Brain microvascular endothelial cell (primary cell): Measurements from ENCODE around the gene RBM25.
A peak's percentile ranks its signal among the peaks of the same experiment; 100 is the strongest.

Experiments used
- DNase-seq: peaks from one replicate; pipeline ENCODE4 v3.0.0-alpha.2; 2020
- H3K27ac ChIP-seq: fragments of 250-450 bp; sonication (Bioruptor Pico); 2 replicates; pipeline ENCODE4 v1.5.1; 2020; ENCODE audit warnings: mild to moderate bottlenecking, moderate library complexity
- H3K27me3 ChIP-seq: fragments of 250-450 bp; sonication (Bioruptor Pico); replicated peaks from 2 replicates; pipeline ENCODE4 v1.5.1; 2020; ENCODE audit warnings: mild to moderate bottlenecking
- H3K36me3 ChIP-seq: fragments of 250-450 bp; sonication (Bioruptor Pico); replicated peaks from 2 replicates; pipeline ENCODE4 v1.5.1; 2020; ENCODE audit warnings: mild to moderate bottlenecking
- H3K4me3 ChIP-seq: 2 replicates; pipeline ENCODE4 v1.5.1; 2011; ENCODE audit warnings: low read depth, mild to moderate bottlenecking, control low read depth, low read length, moderate library complexity
- in situ Hi-C: cut with HindIII; loops from 2 replicates; pipeline ENCODE4 v1.10.0; 2017; ENCODE audit warnings: low sequenced_read_pairs, low pct_ligation_motif_present
- TF ChIP-seq, protein P1 (sequence below): IDR thresholded peaks from 2 replicates; pipeline ENCODE4 v1.5.1; 2011; ENCODE audit warnings: low read depth, mild to moderate bottlenecking, moderate library complexity, low read length, control low read depth, inconsistent platforms; ENCODE audit errors: missing control alignments

RBM25 gene

DNA sequence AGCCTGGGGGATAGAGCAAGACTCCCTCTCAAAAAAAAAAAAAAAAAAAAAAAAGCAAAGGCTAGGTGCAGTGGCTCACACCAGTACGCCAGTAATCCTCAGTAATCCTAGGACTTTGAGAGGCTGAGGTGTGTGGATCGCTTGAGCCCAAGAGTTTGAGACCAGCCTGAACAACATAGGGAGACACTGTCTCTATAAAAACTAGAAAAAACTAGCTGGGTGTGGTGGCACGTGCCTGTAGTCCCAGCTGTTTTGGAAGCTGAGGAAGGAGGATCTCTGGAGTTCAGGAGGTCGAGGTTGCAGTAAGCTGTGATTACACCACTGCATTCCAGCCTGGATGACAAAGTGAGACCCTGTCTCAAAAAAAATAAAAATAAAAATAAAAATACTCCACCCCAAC, 8.9 kb upstream of the RBM25 start:
- TF ChIP-seq, protein P1, sequence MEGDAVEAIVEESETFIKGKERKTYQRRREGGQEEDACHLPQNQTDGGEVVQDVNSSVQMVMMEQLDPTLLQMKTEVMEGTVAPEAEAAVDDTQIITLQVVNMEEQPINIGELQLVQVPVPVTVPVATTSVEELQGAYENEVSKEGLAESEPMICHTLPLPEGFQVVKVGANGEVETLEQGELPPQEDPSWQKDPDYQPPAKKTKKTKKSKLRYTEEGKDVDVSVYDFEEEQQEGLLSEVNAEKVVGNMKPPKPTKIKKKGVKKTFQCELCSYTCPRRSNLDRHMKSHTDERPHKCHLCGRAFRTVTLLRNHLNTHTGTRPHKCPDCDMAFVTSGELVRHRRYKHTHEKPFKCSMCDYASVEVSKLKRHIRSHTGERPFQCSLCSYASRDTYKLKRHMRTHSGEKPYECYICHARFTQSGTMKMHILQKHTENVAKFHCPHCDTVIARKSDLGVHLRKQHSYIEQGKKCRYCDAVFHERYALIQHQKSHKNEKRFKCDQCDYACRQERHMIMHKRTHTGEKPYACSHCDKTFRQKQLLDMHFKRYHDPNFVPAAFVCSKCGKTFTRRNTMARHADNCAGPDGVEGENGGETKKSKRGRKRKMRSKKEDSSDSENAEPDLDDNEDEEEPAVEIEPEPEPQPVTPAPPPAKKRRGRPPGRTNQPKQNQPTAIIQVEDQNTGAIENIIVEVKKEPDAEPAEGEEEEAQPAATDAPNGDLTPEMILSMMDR: no peak
- in situ Hi-C loops: no loop called here
- Histone ChIP-seq H3K27me3 (no peaks in the 10 kb centered on the region), H3K27ac (no peak overlapping the region), H3K4me3 (no peak overlapping the region), H3K36me3 (no peaks in the 10 kb centered on the region)
- no peak for DNase-seq

DNA sequence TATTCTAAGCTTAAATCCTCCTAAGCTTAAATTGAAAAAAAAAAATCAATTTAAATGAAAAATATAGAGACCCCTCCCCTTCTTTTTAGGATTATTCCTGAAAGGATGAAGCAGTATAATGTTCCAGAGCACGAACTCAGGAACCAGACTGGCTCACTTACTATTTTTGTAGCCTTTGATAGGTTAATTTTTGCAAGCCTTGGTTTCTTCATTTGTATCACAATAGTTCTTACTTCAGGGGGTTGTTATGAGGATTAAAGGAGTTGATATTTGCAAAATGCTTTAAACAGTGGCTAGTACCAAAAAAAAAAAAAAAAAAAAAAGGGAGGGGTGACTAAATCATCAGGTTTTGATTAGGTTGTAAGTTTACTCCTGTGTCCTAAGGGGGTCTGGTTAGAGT, 3.1 kb upstream of the RBM25 start:
- Histone ChIP-seq H3K27ac (no peak overlapping the region), H3K36me3 (peaks cover 2% of the 10 kb centered on the region), H3K4me3 (no peak overlapping the region), H3K27me3 (no peaks in the 10 kb centered on the region)
- in situ Hi-C loops: no loop called here
- no peak for DNase-seq
- TF ChIP-seq, protein P1: no peak

DNA sequence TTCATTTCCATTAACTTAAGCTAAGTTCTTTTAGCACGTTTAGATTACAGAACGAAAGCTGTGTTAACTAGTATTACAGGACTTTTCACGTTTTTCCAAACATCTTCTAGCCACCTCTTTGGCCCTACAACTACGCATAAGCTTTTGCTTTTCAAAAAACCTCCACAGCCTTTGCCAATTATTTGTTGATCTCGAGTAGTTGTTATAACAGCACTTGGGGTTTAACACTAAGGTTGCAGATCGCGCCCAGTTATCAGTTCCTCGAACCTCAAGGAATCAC, 450 bp upstream of the RBM25 start:
- DNase-seq: no peak
- Histone ChIP-seq H3K27me3 (no peaks in the 10 kb centered on the region), H3K36me3 (peaks cover 2% of the 10 kb centered on the region), H3K4me3 (peak overlapping the region; percentile 96), H3K27ac (peak overlapping the region; percentile 87)
- in situ Hi-C loops: no loop called here
- TF ChIP-seq, protein P1: no peak

- TF ChIP-seq, protein P1: no peak
- DNase-seq: peak; percentile 7
- Histone ChIP-seq H3K27me3 (no peaks in the 10 kb centered on the region), H3K4me3 (peak overlapping the region; percentile 96), H3K27ac (peak overlapping the region; percentile 87), H3K36me3 (peaks cover 6% of the 10 kb centered on the region)
- in situ Hi-C loops: no loop called here
These were observed 764 bp downstream of the RBM25 start for GRCh38 chr14:73058922-73059673.

GRCh38 chr14:73069585-73069984, 11.3 kb downstream of the RBM25 start:
- H3K36me3 ChIP-seq: peaks cover 28% of the 10 kb centered on the region
- H3K4me3 ChIP-seq: no peak overlapping the region
- in situ Hi-C loops: no loop called here
- no peak overlapping the region for H3K27ac ChIP-seq
- TF ChIP-seq, protein P1: no peak
- H3K27me3 ChIP-seq: no peaks in the 10 kb centered on the region
- no peak for DNase-seq

DNA sequence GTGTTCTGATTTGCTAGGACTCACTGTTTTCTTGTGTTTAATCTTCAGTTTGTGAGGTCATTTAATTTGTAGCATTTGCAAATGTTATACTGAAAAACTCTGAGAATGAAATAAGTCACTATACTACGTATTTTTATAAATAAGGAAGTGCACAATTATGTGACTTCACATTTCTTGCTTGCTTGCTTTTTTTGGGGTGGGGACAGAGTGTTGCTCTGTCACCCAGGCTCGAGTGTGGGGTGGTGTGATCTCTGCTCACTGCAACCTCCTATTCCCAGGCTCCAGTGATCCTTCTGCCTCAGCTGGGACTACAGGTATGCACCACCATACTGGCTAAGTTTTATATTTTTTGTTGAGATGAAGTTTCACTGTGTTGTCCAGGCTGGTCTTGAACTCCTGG, 32.7 kb downstream of the RBM25 start:
- TF ChIP-seq, protein P1: no peak
- Histone ChIP-seq H3K4me3 (no peak overlapping the region), H3K27me3 (no peaks in the 10 kb centered on the region), H3K36me3 (peaks cover 55% of the 10 kb centered on the region), H3K27ac (no peak overlapping the region)
- no peak for DNase-seq
- in situ Hi-C loops: no loop called here
